ENCODE data around the gene FFAR2.
"Not testable (repeated sequence)": the region's sequence is repeated elsewhere in the genome, so short reads cannot be mapped to it uniquely, and the experiment has no call there.

Gene FFAR2

GRCh38 chr19:35454663-35455062, 6.6 kb downstream of the FFAR2 start:
- in situ Hi-C loops (cut with MboI; ENCODE audit: low sequenced_read_pairs), result no loop called here

- in situ Hi-C loops (cut with MboI; ENCODE audit: low sequenced_read_pairs), result no loop called here
Measured at GRCh38 chr19:35455616-35456201, 7.7 kb downstream of the FFAR2 start.

DNA sequence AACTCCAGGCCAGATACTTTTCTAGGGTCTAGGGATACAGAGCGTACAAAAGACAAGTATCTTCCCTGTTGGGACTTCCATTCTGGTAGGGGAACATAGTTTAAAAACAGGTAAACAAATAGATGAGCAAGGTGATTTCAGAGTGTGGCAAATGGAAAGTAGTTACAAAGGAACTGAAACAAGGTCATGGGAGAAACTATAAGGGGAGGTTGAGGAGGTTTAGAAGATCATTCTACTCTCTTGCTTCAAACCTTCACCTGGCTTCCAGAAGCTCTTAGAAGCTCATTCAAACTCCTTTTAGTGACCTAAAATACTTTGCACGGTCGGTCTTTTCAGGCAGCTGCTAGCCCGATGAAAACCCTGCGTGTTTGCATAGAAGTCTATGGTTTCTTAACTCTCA, 9.1 kb downstream of the FFAR2 start:
- in situ Hi-C loops (cut with MboI; ENCODE audit: low sequenced_read_pairs), result no loop called here

- in situ Hi-C loops (cut with MboI; ENCODE audit: low sequenced_read_pairs), result no loop called here
Measured at GRCh38 chr19:35458192-35458591, 10.1 kb downstream of the FFAR2 start.

DNA sequence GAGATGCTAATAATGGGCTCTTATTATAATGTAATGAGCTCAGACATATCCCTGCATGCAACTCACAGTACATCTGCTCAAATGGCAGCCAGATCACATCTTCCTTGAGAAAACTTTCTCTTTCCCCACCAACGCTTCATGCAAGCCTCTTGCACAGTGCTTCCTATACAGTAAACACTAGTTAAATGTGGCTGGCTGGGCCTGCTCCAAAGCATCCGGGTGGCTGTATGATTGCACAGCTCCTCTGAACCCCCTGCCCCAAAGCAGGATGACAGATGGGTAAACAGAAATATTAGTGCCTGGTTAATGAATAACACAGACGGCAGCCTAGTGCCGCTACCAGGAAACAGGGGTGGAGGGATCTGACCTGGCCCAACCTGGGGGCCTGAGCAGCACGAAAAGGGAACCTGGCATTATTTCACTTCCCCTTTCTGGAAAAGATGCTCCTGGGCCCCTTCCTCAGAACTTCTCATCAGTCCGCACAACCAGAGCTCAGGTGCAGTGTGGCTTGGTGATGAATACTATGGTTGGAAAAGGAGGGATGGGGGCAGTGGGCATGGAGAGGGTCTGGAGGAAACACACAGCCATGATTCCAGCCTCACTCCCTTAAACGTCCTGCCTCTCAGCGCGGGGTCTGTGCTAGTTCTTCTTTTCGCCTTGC, 10.8 kb downstream of the FFAR2 start:
- in situ Hi-C loops (cut with MboI; ENCODE audit: low sequenced_read_pairs), result no loop called here

DNA sequence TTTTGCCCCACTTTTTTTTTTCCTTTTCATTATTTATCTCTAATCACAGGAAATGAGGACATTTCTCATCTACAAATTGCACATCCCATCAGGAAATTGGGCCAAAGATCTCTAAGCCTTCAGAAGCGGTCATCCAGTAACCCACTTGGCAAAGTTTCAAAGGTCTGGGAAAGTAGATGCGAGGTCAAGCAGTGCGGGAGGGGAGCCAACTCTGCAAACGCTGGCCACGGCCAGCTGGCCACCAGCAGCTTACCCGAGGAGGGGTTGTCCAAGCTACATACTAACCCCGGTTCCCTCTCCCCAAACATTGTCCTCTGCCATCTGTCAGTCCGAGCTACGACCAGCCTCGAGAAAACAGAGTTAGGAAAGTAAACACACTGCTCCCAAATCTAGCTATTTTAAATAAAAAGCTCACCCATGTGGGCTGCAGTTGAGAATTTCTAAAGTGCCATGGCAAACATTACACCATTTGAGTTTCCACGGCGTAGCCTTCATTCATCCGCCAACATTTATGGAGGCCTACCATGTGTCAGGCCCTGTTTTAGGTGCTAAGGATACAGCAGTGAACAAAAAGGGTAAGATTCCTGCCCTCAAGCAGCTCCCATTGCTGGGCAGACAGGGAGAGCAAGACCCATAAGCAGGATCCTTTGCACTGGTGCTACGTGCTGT, 11.5 kb downstream of the FFAR2 start:
- in situ Hi-C loops (cut with MboI; ENCODE audit: low sequenced_read_pairs), result no loop called here

- in situ Hi-C loops (cut with MboI; ENCODE audit: low sequenced_read_pairs), result no loop called here
Measured at GRCh38 chr19:35460608-35461007, 12.6 kb downstream of the FFAR2 start.

GRCh38 chr19:35461060-35461459, 13.0 kb downstream of the FFAR2 start:
- in situ Hi-C loops (cut with MboI; ENCODE audit: low sequenced_read_pairs), result no loop called here

DNA sequence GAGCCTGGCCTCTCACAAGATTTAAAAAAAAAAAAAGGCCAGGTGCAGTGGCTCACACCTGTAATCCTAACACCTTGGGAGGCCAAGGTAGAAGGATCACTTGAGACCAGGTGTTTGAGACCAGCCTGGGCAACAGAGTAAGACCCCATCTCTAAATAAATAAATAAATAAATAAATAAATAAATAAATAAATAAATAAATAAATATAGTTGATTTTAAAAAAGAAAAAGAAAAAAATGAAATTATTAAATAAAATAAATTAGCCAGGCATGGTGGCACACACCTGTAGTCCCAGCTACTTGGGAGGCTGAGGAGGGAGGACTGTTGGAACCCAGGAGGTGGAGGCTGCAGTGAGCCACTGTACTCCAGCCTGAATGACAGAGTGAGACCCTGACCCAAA, 13.7 kb downstream of the FFAR2 start:
- in situ Hi-C loops (cut with MboI; ENCODE audit: low sequenced_read_pairs), result not testable (repeated sequence)

GRCh38 chr19:35462476-35462953, 14.5 kb downstream of the FFAR2 start:
- in situ Hi-C loops (cut with MboI; ENCODE audit: low sequenced_read_pairs), result no loop called here

DNA sequence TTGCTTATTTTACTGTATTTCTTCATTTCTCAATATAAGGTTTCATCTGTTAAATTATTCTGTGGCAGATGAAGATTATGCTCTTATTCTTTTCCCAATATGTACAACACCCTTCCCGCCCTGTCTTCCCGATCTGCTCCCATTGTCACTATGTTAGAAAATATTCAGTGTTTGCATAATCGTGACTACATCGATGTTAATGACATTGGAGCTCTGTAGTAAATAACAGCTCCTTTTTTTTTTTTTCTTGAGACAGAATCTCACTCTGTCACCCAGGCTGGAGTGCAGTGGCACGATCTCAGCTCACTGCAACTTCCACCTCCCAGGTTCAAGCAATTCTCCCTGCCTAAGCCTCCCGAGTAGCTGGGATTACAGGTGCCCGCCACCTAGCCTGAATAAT, 14.9 kb downstream of the FFAR2 start:
- in situ Hi-C loops (cut with MboI; ENCODE audit: low sequenced_read_pairs), result not testable (repeated sequence)

GRCh38 chr19:35466259-35466658, 18.2 kb downstream of the FFAR2 start:
- in situ Hi-C loops (cut with MboI; ENCODE audit: low sequenced_read_pairs), result no loop called here

- in situ Hi-C loops (cut with MboI; ENCODE audit: low sequenced_read_pairs), result no loop called here
Measured at GRCh38 chr19:35468637-35469036, 20.6 kb downstream of the FFAR2 start.

- in situ Hi-C loops (cut with MboI; ENCODE audit: low sequenced_read_pairs), result no loop called here
Measured at GRCh38 chr19:35470128-35470527, 22.1 kb downstream of the FFAR2 start.

GRCh38 chr19:35471075-35471474, 23.0 kb downstream of the FFAR2 start:
- in situ Hi-C loops (cut with MboI; ENCODE audit: low sequenced_read_pairs), result not testable (repeated sequence)

DNA sequence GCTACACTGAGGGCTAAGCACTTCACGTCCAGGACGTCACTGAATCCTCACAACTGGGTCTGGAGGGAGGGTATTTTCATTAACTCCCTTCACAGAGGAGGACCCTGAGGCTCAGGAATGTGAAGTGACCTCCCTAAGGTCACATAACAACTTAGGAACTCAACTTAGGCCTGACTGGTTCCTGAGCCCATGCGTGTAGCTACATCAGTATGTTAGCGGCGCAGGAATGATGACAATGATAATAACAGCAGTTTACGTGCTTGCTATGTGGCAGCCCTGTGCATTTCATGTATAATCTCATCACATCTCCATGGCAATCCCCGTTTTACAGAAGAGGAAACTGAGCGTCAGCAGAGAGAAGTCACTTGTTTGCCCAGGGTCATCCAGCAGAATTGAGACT, 23.9 kb downstream of the FFAR2 start:
- in situ Hi-C loops (cut with MboI; ENCODE audit: low sequenced_read_pairs), result no loop called here

GRCh38 chr19:35474104-35474503, 26.0 kb downstream of the FFAR2 start:
- in situ Hi-C loops (cut with MboI; ENCODE audit: low sequenced_read_pairs), result no loop called here

- in situ Hi-C loops (cut with MboI; ENCODE audit: low sequenced_read_pairs), result not testable (repeated sequence)
Measured at GRCh38 chr19:35474594-35474993, 26.5 kb downstream of the FFAR2 start.

DNA sequence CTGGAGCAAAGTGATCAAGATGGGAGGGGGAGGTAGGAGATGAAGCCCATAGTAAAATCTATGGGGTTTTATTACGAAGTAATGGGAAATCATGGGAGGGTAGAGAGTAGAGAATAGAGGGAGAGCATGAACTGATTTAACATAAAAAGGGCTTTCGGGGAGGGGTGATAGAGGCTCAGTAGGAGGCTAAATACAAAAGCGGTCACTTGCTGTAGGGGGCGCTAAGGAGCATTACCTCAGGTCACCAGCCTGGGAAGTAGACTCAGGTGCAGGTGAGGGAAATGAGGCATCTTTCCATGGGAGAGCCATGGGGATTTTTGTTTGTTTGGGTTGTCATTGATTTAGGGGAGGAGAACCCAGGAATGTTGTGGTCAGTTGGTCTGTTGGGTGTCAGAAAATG, 28.1 kb downstream of the FFAR2 start:
- in situ Hi-C loops (cut with MboI; ENCODE audit: low sequenced_read_pairs), result no loop called here

DNA sequence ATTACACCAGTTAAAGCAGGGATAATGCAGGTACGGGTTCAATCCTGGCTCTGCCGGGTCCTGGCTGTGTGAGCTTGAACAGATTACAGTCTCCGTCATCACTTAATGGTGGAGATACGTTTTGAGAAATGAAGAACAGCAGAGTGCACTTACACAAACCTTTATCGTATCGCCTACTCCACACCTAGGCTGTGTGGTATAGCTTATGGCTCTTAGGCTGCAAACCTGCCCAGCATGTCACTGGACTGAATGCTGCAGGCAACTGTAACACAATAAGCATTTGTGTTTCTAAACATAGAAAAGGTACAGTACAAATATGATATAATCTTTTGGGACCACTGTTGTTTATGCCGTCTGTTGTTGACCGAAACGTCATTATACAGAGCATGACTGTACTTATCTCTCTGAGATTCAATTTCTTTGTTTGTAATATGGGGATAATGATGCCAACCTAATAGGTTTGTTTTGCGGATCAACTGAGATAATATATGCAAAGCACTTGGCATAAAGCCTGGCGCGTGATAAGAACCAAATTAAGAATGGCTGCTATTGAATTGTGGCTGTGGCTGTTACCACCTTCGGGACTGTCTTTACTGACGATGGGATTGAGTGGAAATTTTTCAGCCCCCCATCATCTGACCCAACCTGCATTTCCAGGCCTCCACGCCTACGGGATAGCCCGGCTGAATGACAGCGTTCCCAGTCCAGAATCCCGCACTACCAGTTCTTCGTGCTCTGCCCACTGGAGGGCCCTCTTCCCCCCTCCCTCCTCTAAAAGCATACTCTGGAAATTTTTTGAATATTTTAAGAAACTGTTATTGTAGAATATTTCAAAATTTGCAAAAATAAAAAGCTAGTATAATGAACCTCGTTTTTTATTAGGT, 31.0 kb downstream of the FFAR2 start:
- in situ Hi-C loops (cut with MboI; ENCODE audit: low sequenced_read_pairs), result no loop called here

GRCh38 chr19:35483089-35483488, 35.0 kb downstream of the FFAR2 start:
- in situ Hi-C loops (cut with MboI; ENCODE audit: low sequenced_read_pairs), result no loop called here
